Epidermal melanocyte (primary cell): ENCODE data around the gene HBP1.
"Not testable (repeated sequence)": the region's sequence is repeated elsewhere in the genome, so short reads cannot be mapped to it uniquely, and the experiment has no call there.

Experiments
- DNase-seq: peaks from one replicate; pipeline ENCODE4 v3.0.0; 2011; ENCODE audit warnings: low spot score; ENCODE audit not compliant: insufficient read length

Gene HBP1

GRCh38 chr7:107155726-107156125 is 13.1 kb upstream of the HBP1 start:
- DNase-seq = not testable (repeated sequence)

DNA sequence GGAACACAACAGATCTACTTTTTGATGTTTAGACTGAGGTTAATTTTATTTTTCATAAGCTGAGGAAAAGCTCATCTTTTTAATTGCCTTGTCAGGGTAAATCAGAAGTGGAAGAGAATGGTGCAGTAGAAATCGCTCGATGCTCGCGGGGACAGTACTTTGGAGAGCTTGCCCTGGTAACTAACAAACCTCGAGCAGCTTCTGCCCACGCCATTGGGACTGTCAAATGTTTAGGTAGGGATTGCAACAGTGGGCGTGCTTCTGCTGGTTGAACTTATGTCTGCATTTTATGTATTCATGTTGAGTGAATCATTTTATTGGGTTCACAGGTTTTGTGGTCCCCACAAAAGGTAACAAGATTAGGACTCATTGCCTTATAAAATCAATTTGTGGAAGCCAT is 11.7 kb upstream of the HBP1 start:
- no peak for DNase-seq

- DNase-seq = no peak
Measured at GRCh38 chr7:107158028-107158427, 10.8 kb upstream of the HBP1 start.

DNA sequence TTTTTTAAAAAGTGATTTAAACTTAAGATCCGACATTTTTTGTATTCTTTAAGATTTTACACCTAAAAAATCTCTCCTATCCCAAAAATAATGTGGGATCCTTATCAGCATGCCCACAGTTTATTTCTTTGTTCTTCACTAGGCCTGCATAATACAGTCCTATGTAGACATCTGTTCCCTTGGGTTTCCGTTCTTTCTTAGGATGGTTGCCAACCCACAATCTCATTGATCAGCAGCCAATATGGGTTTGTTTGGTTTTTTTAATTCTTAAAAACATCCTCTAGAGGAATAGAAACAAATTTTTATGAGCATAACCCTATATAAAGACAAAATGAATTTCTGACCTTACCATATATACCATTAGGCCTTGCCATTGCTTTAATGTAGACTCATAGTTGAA is 8.4 kb upstream of the HBP1 start:
- no peak for DNase-seq

- DNase-seq = no peak
Measured at GRCh38 chr7:107161415-107161814, 7.4 kb upstream of the HBP1 start.

DNA sequence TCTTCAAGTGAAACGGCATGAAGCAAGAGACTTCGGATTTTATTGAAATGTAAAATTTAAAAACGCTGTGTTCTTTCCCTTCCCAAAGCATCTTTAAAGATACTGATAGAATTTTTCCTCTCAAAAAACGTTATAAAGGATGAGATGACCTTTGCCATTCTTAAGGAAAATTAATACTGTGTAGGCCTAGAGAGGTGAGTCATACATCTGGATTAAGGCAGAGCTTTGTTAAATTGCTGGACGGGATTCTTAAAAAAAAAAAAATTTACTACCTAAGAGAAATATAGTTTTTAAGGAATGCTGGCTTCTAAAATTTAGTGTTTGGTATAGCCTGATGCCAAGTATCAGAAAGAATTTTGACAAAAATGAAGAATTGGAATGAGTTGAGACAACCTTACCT is 6.3 kb upstream of the HBP1 start:
- DNase-seq = no peak

DNA sequence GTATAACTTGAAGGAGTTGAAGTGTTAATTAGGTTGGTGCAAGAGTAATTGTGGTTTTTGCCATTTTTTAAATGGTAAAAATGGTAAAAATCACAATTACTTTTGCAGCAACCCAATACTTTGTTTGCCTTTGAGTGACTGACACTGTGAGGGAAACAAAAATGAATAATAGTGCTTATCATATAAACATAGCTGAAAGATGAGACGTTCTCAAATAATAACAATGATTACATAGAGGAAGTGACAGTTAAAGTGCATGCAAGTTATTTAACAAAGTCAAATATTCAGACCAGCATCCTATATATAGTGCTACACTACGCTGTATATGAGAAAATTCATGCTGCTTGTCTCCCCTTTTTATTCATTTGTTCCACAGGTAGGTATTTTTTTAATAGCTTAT is 4.7 kb upstream of the HBP1 start:
- no peak for DNase-seq

DNA sequence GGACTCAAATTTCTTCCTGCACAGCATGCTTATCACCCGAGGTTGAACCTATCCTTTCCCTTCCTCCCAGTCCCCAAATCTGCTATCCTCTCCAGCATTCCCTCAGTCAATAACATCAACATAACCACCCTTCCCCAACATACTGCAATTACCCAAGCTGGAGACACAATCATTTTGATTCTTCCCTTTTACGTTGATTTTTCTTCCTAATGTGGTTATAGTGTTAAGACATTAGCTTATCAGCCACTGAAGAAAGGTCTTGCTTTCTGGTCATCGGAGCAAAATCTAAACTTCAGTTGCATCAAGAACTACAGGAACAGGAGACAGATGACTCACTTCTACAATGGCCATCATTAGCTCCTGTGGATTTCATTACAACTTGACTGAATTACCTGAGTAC is 3.5 kb upstream of the HBP1 start:
- no peak for DNase-seq

DNA sequence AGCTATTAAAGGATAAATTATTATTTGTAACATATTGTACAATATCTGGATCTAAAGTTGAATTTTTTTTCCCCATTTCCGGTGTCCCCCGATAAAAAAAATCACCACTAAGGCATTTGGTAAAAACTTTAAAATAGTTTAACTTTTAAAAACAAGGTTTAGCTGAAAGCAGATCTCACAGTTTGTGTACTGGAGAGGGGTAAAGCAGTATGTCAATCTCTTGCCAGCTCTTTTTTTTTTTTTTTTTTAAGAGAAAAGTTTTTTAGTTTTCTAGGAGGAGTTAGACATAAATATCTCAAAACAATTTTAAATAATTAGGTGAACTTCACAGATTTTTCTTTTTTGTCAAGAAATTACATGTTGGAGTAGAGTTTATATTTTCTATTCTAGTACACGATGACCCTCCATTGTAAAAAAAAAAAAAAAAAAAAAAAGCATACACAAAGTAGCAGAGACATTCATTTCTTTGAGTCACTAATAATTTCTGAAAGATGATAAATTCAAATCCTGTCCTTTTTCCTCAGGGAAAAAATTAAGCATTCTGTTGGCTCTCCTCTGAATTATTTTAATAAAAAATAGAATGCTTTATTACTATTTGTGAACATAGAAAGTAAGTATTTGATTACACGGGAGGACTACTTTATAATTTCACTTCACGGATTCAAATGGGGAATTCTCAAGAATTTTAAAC is 1.9 kb upstream of the HBP1 start:
- no peak for DNase-seq

DNA sequence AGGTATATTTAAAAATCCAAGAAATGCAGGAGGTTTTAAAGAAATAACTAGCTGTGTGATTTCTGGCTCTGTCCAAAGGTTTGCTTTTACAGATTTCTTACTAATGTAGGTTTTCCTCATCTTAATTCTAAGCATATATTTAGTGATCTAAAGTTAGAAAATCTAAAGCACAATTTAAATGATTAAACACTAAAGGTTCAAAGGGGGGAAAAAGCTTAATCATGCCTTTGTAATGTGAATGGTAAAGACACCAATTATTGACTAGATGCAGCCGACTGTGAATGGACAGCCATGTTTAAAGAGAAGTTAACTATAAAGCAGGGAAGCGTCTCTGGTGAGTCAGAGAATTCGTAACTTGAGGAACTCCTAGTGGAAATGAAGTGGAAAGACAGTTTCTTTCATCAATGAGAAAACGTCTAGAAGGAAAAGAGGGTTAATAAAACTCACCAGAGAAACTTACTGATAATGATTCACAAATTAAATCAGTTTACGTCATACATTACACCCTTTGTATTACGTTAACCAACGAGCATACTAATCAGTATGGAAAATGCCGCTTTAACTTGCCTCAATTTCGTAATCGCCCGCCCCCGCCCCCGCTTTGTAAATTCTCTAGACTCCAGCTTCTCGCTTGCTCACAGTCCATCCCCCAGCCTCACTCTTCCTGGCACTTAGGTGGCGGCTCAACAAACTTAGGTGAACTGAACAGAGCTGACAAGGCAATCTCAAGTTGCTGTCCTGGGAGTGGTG is 1.1 kb upstream of the HBP1 start:
- peak; percentile 53 for DNase-seq

DNA sequence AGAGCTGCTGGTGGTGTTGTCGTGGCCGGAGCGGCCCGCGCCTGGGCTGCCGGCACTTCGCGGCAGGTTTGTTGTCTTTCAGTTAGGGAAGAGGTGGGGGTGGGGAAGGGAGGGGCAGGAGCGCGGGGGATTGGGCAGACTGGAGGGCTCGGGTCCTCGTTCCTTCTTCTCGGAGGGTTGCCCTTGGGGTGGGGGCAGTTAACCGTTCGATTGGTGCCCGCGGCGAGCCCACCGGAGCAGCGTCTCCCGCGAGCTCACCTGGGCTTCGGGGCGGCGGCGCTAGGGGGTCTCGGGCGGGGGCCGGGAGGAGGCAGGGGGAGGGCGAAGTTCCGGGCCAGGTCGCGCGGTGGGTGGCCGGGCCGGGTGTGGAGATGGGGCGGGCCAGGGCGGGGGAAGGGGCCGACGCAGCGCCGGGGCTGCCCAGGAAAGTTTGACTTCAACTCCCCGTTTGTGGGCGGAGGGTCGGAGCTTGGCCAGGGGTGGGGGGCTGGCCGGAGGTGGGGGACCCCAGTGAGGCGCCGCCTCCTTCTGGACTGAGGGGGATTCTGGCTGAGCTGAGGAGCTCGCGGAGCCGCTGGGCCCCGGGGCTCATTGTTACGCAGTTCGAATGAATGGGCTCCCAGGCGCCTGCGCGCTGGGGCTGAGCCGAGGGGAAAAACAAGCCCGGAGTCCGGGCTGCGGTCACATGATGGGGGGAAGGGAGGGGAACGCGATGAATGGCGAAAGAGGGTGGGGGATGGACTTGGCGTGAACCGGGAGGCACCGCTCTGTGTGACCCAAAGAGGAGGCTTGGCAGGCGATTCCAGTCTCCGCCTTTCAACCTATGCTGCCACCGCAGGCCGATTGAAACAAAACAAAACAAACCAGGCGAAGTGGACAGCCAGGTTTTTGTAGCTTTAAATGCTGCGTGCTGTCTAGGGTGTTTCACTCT is 582 bp downstream of the HBP1 start:
- DNase-seq = peak; percentile 80

- no peak for DNase-seq
Measured at GRCh38 chr7:107170051-107170915, 1.5 kb downstream of the HBP1 start.

- DNase-seq = no peak
Measured at GRCh38 chr7:107171496-107171895, 2.7 kb downstream of the HBP1 start.

GRCh38 chr7:107172276-107173032 is 3.7 kb downstream of the HBP1 start:
- no peak for DNase-seq

GRCh38 chr7:107173191-107173590 is 4.4 kb downstream of the HBP1 start:
- DNase-seq = no peak

DNA sequence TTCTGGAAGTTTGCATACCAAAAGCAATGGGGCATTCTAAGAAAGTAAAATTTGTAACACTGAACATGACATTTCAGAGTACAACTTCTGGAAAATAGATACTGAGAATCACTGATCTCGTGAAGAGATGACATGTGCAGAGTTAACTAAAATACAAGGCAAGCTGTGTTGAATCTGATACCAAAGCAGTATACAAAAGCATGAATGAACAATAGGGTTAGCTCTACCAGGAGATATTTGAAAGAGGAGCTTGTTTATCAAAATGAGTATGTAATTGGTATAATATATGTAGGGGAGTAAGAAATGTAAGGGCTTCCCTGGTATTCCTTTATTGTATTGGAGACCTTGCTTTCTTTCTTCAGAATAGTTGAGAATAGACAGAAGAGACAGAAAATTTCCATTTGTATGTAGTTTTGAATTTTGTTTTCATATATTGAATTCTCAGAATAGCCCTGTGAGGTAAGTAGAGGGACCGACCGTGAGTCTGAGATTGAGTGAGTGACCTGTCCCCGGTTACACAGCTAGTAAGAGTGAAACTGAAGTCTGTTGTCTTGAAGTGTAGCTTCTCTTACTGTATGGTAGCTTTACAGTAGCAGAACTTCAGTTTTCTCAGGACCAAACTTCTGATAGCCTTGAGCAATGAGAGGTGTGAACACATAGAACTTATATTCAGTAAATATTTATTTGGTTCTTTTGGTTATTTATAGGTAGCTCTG is 5.0 kb downstream of the HBP1 start:
- DNase-seq = peak; percentile 33

GRCh38 chr7:107179326-107180164 is 10.7 kb downstream of the HBP1 start:
- no peak for DNase-seq

GRCh38 chr7:107180378-107180777 is 11.6 kb downstream of the HBP1 start:
- no peak for DNase-seq

- DNase-seq = no peak
Measured at GRCh38 chr7:107181172-107181571, 12.4 kb downstream of the HBP1 start.
